Hepatocyte (in vitro differentiated cells): ENCODE measurements around the gene SLAMF7.

Source experiments
- EZH2 ChIP-seq: fragments of 200-600 bp; sonication (generic); IDR thresholded peaks from 2 replicates; pipeline ENCODE4 v1.6.1; 2016; ENCODE audit warnings: antibody characterized with exemption, mild to moderate bottlenecking, borderline replicate concordance
- EZH2phosphoT487 ChIP-seq: fragments of 200-600 bp; sonication (generic); IDR thresholded peaks from one replicate; pipeline ENCODE4 v1.6.1; 2018; ENCODE audit warnings: antibody characterized with exemption, mild to moderate bottlenecking, low read depth, moderate library complexity; ENCODE audit not compliant: unreplicated experiment, severe bottlenecking
- TF ChIP-seq, protein P1 (sequence below): fragments of 200-600 bp; sonication (generic); IDR thresholded peaks from 2 replicates; pipeline ENCODE4 v1.5.1; 2016; ENCODE audit warnings: antibody characterized with exemption, mild to moderate bottlenecking; ENCODE audit not compliant: poor library complexity

DNA sequence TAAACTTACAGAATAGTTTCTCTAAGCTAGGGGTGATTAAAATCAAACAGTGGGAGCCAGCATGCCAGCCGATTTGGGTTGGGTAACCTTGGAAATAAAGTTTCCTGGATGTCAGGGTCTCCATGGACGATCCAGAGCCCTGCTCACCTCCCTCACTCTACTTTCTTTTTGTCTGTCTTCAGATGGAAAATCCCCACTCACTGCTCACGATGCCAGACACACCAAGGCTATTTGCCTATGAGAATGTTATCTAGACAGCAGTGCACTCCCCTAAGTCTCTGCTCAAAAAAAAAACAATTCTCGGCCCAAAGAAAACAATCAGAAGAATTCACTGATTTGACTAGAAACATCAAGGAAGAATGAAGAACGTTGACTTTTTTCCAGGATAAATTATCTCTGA is 13.9 kb downstream of the SLAMF7 start:
- TF ChIP-seq, protein P1, sequence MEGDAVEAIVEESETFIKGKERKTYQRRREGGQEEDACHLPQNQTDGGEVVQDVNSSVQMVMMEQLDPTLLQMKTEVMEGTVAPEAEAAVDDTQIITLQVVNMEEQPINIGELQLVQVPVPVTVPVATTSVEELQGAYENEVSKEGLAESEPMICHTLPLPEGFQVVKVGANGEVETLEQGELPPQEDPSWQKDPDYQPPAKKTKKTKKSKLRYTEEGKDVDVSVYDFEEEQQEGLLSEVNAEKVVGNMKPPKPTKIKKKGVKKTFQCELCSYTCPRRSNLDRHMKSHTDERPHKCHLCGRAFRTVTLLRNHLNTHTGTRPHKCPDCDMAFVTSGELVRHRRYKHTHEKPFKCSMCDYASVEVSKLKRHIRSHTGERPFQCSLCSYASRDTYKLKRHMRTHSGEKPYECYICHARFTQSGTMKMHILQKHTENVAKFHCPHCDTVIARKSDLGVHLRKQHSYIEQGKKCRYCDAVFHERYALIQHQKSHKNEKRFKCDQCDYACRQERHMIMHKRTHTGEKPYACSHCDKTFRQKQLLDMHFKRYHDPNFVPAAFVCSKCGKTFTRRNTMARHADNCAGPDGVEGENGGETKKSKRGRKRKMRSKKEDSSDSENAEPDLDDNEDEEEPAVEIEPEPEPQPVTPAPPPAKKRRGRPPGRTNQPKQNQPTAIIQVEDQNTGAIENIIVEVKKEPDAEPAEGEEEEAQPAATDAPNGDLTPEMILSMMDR: no peak
- TF ChIP-seq EZH2phosphoT487 (no peak), EZH2 (no peak)
